ENCODE data around the gene PPP1R12C. TPM values are rescaled to one million over a fixed set of nuclear protein-coding genes. Genes with fewer than 3 reads are reported as not detected.

PPP1R12C gene
- total RNA-seq, 2 experiments from 2014 or later, result 123 to 136 TPM

- H3K9me3 ChIP-seq (ENCODE audit: control insufficient read depth in 1 of 2, insufficient read depth in 1 of 2, low read length in 2 of 2), result peaks cover 0 to 36% of the 10 kb centered on the region in 2 experiments
- H3K4me3 Mint-ChIP-seq, result peak overlapping the region; percentile 85
- H3K4me1 ChIP-seq (ENCODE audit: insufficient read depth, low read length), result peaks cover 33% of the 10 kb centered on the region
- intact Hi-C loops (cut with DNase I, micrococcal nuclease), result loop anchor here (2.0 to 5.0 kb wide), 2 partner anchors 17 to 617 kb away; partner anchors contain the start of genes LENG9 (in 1 of the 2) and RDH13 (in 1 of the 2)
- H3K27ac ChIP-seq (ENCODE audit: low read depth in 1 of 2, low read length in 2 of 2), result no peak overlapping the region
- no peak overlapping the region for H3K27ac Mint-ChIP-seq
- H3K27me3 Mint-ChIP-seq, result peaks cover 75% of the 10 kb centered on the region
- ATAC-seq (ENCODE audit: poor library complexity) (no peak), DNase-seq (no peak)
- peaks cover 29 to 42% of the 10 kb centered on the region in 2 experiments for H3K27me3 ChIP-seq (ENCODE audit: control insufficient read depth in 1 of 2, insufficient read depth in 2 of 2, low read length in 2 of 2)
- no peak overlapping the region for H3K4me3 ChIP-seq (ENCODE audit: low read length)
- CTCF ChIA-PET, result no interaction called here
- peaks cover 25% of the 10 kb centered on the region for H3K4me1 Mint-ChIP-seq (ENCODE audit: low read depth)
- POLR2A ChIA-PET, result interaction anchor here (1.6 to 1.7 kb wide), 2 partner anchors 16 to 575 kb away, joined by 4 to 9 read pairs; partner anchors contain the start of genes RDH13 and U2AF2
- no peaks in the 10 kb centered on the region for H3K36me3 Mint-ChIP-seq (ENCODE audit: low read depth)
- no peaks in the 10 kb centered on the region for H3K9me3 Mint-ChIP-seq
- no peaks in the 10 kb centered on the region for H3K36me3 ChIP-seq (ENCODE audit: insufficient read depth, low read length)
- no peak for TF ChIP-seq CTCF (IDR thresholded peaks at IDR 0.05)
Observed at GRCh38 chr19:55079400-55080038, 37.9 kb downstream of the PPP1R12C start.

DNA sequence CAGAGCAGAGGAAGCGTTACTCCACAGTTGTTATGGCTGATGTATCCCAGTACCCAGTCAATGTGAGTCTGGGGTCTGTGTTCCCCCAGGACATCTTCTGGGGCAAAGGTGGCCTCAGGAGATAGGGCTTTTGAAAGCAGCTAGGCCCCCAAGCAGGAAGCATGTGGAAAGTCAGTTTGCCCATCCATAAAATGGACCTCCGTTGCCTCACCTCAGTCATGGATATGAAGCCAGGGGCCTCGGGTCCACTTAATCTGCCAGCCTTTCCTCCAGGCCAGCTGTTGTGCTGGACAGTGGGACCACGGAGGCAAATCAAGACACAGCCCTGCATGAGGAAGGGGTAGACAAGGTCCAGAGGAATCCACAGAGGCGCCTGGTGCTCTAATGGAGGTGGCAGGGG lies 38.4 kb downstream of the PPP1R12C start:
- no peak overlapping the region for H3K27ac Mint-ChIP-seq
- TF ChIP-seq CTCF (IDR thresholded peaks at IDR 0.05), result no peak

DNA sequence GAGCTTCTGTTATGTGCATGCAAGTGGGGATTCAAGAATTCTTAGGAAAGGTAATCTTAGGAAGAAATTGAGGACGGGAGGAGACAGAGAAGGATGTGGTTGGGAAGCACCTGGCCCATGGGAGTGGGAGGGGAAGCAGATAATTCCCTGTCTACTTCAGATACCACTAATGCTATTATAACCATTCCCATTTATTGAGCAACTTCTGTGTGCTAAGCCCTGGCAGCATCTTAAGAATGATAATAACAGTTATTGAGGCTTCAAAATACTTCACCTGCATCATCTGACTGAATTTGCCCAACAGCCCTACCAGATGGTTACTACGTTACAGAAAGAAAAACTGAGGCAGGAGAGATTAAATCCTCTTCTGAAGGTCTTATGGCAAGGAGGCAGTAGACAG lies 40.3 kb downstream of the PPP1R12C start:
- Mint-ChIP-seq H3K27me3 (peaks cover 72% of the 10 kb centered on the region), H3K36me3 (ENCODE audit: low read depth) (no peaks in the 10 kb centered on the region), H3K27ac (no peak overlapping the region), H3K4me3 (peak overlapping the region; percentile 20), H3K9me3 (no peaks in the 10 kb centered on the region), H3K4me1 (ENCODE audit: low read depth) (peaks cover 20% of the 10 kb centered on the region)
- intact Hi-C loops (cut with DNase I, micrococcal nuclease), result no loop called here
- H3K4me3 ChIP-seq (ENCODE audit: low read length), result no peak overlapping the region
- H3K36me3 ChIP-seq (ENCODE audit: insufficient read depth, low read length), result no peaks in the 10 kb centered on the region
- POLR2A ChIA-PET, result no interaction called here
- peaks cover 25% of the 10 kb centered on the region for H3K4me1 ChIP-seq (ENCODE audit: insufficient read depth, low read length)
- no peak overlapping the region for H3K27ac ChIP-seq (ENCODE audit: low read depth in 1 of 2, low read length in 2 of 2)
- CTCF ChIA-PET, result no interaction called here
- H3K9me3 ChIP-seq (ENCODE audit: control insufficient read depth in 1 of 2, insufficient read depth in 1 of 2, low read length in 2 of 2), result peaks cover 0 to 42% of the 10 kb centered on the region in 2 experiments
- no peak for DNase-seq
- no peak for TF ChIP-seq CTCF (IDR thresholded peaks at IDR 0.05)
- no peak for ATAC-seq (ENCODE audit: poor library complexity)
- peaks cover 16 to 28% of the 10 kb centered on the region in 2 experiments for H3K27me3 ChIP-seq (ENCODE audit: control insufficient read depth in 1 of 2, insufficient read depth in 2 of 2, low read length in 2 of 2)

More for the DNA sequence above, 38.4 kb downstream of the PPP1R12C start:
- peak overlapping the region; percentile 79 for H3K4me3 Mint-ChIP-seq
- no peak for ATAC-seq (ENCODE audit: poor library complexity)
- no peaks in the 10 kb centered on the region for H3K36me3 ChIP-seq (ENCODE audit: insufficient read depth, low read length)
- H3K27ac ChIP-seq (ENCODE audit: low read depth in 1 of 2, low read length in 2 of 2), result no peak overlapping the region
- H3K27me3 ChIP-seq (ENCODE audit: control insufficient read depth in 1 of 2, insufficient read depth in 2 of 2, low read length in 2 of 2), result peaks cover 28 to 38% of the 10 kb centered on the region in 2 experiments
- peaks cover 73% of the 10 kb centered on the region for H3K27me3 Mint-ChIP-seq
- H3K4me1 ChIP-seq (ENCODE audit: insufficient read depth, low read length), result peaks cover 33% of the 10 kb centered on the region
- no peaks in the 10 kb centered on the region for H3K36me3 Mint-ChIP-seq (ENCODE audit: low read depth)
- H3K4me3 ChIP-seq (ENCODE audit: low read length), result no peak overlapping the region
- ChIA-PET CTCF (no interaction called here), POLR2A (no interaction called here)
- H3K4me1 Mint-ChIP-seq (ENCODE audit: low read depth), result peaks cover 25% of the 10 kb centered on the region
- intact Hi-C loops (cut with DNase I, micrococcal nuclease), result no loop called here
- H3K9me3 ChIP-seq (ENCODE audit: control insufficient read depth in 1 of 2, insufficient read depth in 1 of 2, low read length in 2 of 2), result peaks cover 0 to 40% of the 10 kb centered on the region in 2 experiments
- H3K9me3 Mint-ChIP-seq, result no peaks in the 10 kb centered on the region
- no peak for DNase-seq

Measured in CD4-positive, alpha-beta T cell (primary cell).